Lung (tissue), 12 donors: ENCODE measurements around the gene IP6K2. TPM values are rescaled to one million over a fixed set of nuclear protein-coding genes. Genes with fewer than 3 reads are reported as not detected.

Experiments used
- ATAC-seq: fragments of 200-7000 bp; cut with Tn5 transposase; one replicate; pipeline ENCODE4 v1.9.1; 2020; ENCODE audit warnings: moderate number of reproducible peaks; ENCODE audit not compliant: insufficient read depth, low FRiP score
- DNase-seq, 3 donors: peaks; one replicate each; pipeline ENCODE4 v3.0.0-alpha.2; 2013 to 2017
- H3K27ac ChIP-seq, 2 donors: one replicate each; pipeline ENCODE4 v1.5.1; 2013; ENCODE audit warnings: mild to moderate bottlenecking in 2 of 2, moderate library complexity in 2 of 2, control low read depth in 1 of 2, inconsistent platforms in 1 of 2, low read depth in 1 of 2, low read length in 1 of 2
- H3K27me3 ChIP-seq, 3 donors: one replicate each; pipeline ENCODE4 v1.5.1; 2013; ENCODE audit warnings: low read length in 2 of 3; ENCODE audit not compliant: control insufficient read depth in 3 of 3, insufficient read depth in 3 of 3
- H3K36me3 ChIP-seq, 4 donors: one replicate each; pipeline ENCODE4 v1.5.1; 2013; ENCODE audit warnings: low read length in 4 of 4, mild to moderate bottlenecking in 1 of 4, moderate library complexity in 1 of 4; ENCODE audit not compliant: control insufficient read depth in 4 of 4, insufficient read depth in 4 of 4
- H3K4me1 ChIP-seq, 5 donors: one replicate each; pipeline ENCODE4 v1.5.1; 2013; ENCODE audit warnings: low read length in 5 of 5, mild to moderate bottlenecking in 2 of 5, moderate library complexity in 1 of 5; ENCODE audit not compliant: control insufficient read depth in 5 of 5, insufficient read depth in 5 of 5
- H3K4me3 ChIP-seq: one replicate; pipeline ENCODE4 v1.5.1; 2013; ENCODE audit warnings: mild to moderate bottlenecking, control low read depth, moderate library complexity
- H3K9ac ChIP-seq, 2 donors: one replicate each; pipeline ENCODE4 v1.5.1; 2013; ENCODE audit warnings: low read length in 2 of 2, control low read depth in 1 of 2; ENCODE audit not compliant: insufficient read depth in 1 of 2
- H3K9me3 ChIP-seq, 4 donors: one replicate each; pipeline ENCODE4 v1.5.1; 2013; ENCODE audit warnings: low read length in 3 of 4, mild to moderate bottlenecking in 1 of 4, moderate library complexity in 1 of 4; ENCODE audit not compliant: control insufficient read depth in 4 of 4, insufficient read depth in 3 of 4
- CTCF ChIP-seq: IDR thresholded peaks from 2 replicates; pipeline ENCODE4 v1.5.1; 2012; ENCODE audit warnings: mild to moderate bottlenecking; ENCODE audit errors: control extremely low read depth, extremely low read depth
- WGBS, 2 donors: extraction: QIAGEN DNeasy Blood & Tissue Kit; methylation state at CpG; one replicate each; pipeline ENCODE4 v1.1.7; 2013; 5-methylcytosine and 5-hydroxymethylcytosine counted together
- polyA plus RNA-seq, 2 donors: library from polyadenylated mRNA; stranded (reverse); fragments of 200-250 nt; gene quantifications; one replicate each; pipeline ENCODE4 v1.2.1, GENCODE V29; 2013
- total RNA-seq, 2 donors: library from RNA; depleted of rRNA in 1 of 2; stranded (reverse); fragments of >200 nt in 1 of 2; gene quantifications; one replicate each; pipeline ENCODE4 v1.2.1, GENCODE V29; 2014 to 2021
- donor health status: control.
- donor health status: control.
- donor health status: Bipolar disorder and iron deficiency.
- donor health status: healthy.
- donor health status: DM: yes; HTN: yes; CAD: no.

The IP6K2 gene
- total and polyA plus RNA-seq, 4 donors = 54.3 to 128 (median 61.4) TPM

- peaks cover 25 to 54% (median 48%) of the 10 kb centered on the region in 4 donors for H3K36me3 ChIP-seq
- peaks cover 0 to 18% (median 17%) of the 10 kb centered on the region in 5 donors for H3K4me1 ChIP-seq
- 92 to 94% methylated on average over 18 of the region's 18 CpGs for WGBS, 2 donors
- no peak overlapping the region for H3K4me3 ChIP-seq
- no peak overlapping the region for H3K27ac ChIP-seq
- TF ChIP-seq CTCF = no peak
- no peaks in the 10 kb centered on the region for H3K27me3 ChIP-seq
- no peaks in the 10 kb centered on the region for H3K9me3 ChIP-seq
- DNase-seq = no peak
- no peak overlapping the region for H3K9ac ChIP-seq
- ATAC-seq = no peak
Observed at GRCh38 chr3:48688032-48688736, 28.8 kb downstream of the IP6K2 start.

GRCh38 chr3:48687220-48687678 lies 29.8 kb downstream of the IP6K2 start:
- H3K27ac ChIP-seq = peak overlapping the region in 1 of 2 donors; percentile 26
- peaks cover 17 to 45% (median 42%) of the 10 kb centered on the region in 4 donors for H3K36me3 ChIP-seq
- peaks cover 0 to 21% (median 17%) of the 10 kb centered on the region in 5 donors for H3K4me1 ChIP-seq
- no peaks in the 10 kb centered on the region for H3K27me3 ChIP-seq
- ATAC-seq (no peak), DNase-seq (no peak)
- H3K9me3 ChIP-seq = no peaks in the 10 kb centered on the region
- no peak for TF ChIP-seq CTCF
- no peak overlapping the region for H3K4me3 ChIP-seq
- H3K9ac ChIP-seq = no peak overlapping the region
- 62 to 73% methylated on average over 3 of the region's 3 CpGs for WGBS, 2 donors

- peaks cover 14 to 48% (median 42%) of the 10 kb centered on the region in 4 donors for H3K36me3 ChIP-seq
- WGBS, 2 donors = 61 to 62% methylated on average over 10 of the region's 10 CpGs
Observed at GRCh38 chr3:48686538-48687219, 30.3 kb downstream of the IP6K2 start.

More at GRCh38 chr3:48686538-48687219, 30.3 kb downstream of the IP6K2 start:
- DNase-seq (no peak), ATAC-seq (no peak)
- Histone ChIP-seq H3K27ac (peak overlapping the region in 1 of 2 donors; percentile 26), H3K9me3 (no peaks in the 10 kb centered on the region), H3K4me1 (peaks cover 0 to 21% (median 17%) of the 10 kb centered on the region in 5 donors), H3K4me3 (no peak overlapping the region), H3K27me3 (no peaks in the 10 kb centered on the region), H3K9ac (no peak overlapping the region)
- no peak for TF ChIP-seq CTCF
